HepG2 (cell line): ENCODE results near the gene TLR6. TPM values are rescaled to one million over a fixed set of nuclear protein-coding genes. Genes with fewer than 3 reads are reported as not detected.
A peak's percentile ranks its signal among the peaks of the same experiment; 100 is the strongest.

Source experiments
- ATF7 ChIP-seq, 2 experiments: fragments of 450-650 bp in 1 of 2; sonication (generic) in 1 of 2; formaldehyde crosslinking in 1 of 2; IDR thresholded peaks; 2 replicates each; pipeline versions ENCODE4 v1.4.0 to v1.6.1; 2016 to 2020; ENCODE audit warnings: antibody characterized with exemption in 1 of 2, mild to moderate bottlenecking in 1 of 2, missing genetic modification reagents in 1 of 2
- ATM ChIP-seq: fragments of 450-650 bp; IDR thresholded peaks from 2 replicates; pipeline ENCODE4 v1.7.1; 2017; ENCODE audit warnings: mild to moderate bottlenecking, borderline replicate concordance
- HDAC2 ChIP-seq: sonication (generic); formaldehyde crosslinking; IDR thresholded peaks from 2 replicates; pipeline ENCODE4 v1.4.0; 2020; ENCODE audit warnings: missing genetic modification reagents
- HOMEZ ChIP-seq: IDR thresholded peaks from 2 replicates; pipeline ENCODE4 v1.6.1; 2016; ENCODE audit warnings: low read depth
- MLX ChIP-seq: IDR thresholded peaks from 2 replicates; pipeline ENCODE4 v1.6.1; 2016
- NFRKB ChIP-seq: fragments of 450-650 bp; IDR thresholded peaks from 2 replicates; pipeline ENCODE4 v1.6.1; 2017
- POGK ChIP-seq: sonication (generic); formaldehyde crosslinking; conservative IDR thresholded peaks from 2 replicates; pipeline ENCODE4 v1.8.0; 2022; ENCODE audit warnings: mild to moderate bottlenecking, moderate library complexity, missing genetic modification reagents
- POGZ ChIP-seq: sonication (generic); formaldehyde crosslinking; IDR thresholded peaks from 2 replicates; pipeline ENCODE4 v1.4.0; 2020; ENCODE audit warnings: mild to moderate bottlenecking, missing genetic modification reagents
- POLR2G ChIP-seq: fragments of 200-400 bp; formaldehyde crosslinking; IDR thresholded peaks from 2 replicates; pipeline ENCODE4 v1.6.1; 2018; ENCODE audit warnings: mild to moderate bottlenecking, low read depth, low read length, moderate library complexity
- SIX1 ChIP-seq: sonication (generic); formaldehyde crosslinking; IDR thresholded peaks from 2 replicates; pipeline ENCODE4 v1.4.0; 2020; ENCODE audit warnings: missing genetic modification reagents, borderline replicate concordance
- SOX5 ChIP-seq: IDR thresholded peaks from 2 replicates; pipeline ENCODE4 v1.6.1; 2016; ENCODE audit warnings: borderline replicate concordance
- SOX6 ChIP-seq, 2 experiments: fragments of 450-650 bp in 1 of 2; sonication (generic) in 1 of 2; formaldehyde crosslinking in 1 of 2; IDR thresholded peaks; 2 replicates each; pipeline versions ENCODE4 v1.4.0 to v1.6.1; 2017 to 2020; ENCODE audit warnings: antibody characterized with exemption in 1 of 2, mild to moderate bottlenecking in 1 of 2, missing genetic modification reagents in 1 of 2
- TARDBP ChIP-seq: sonication (generic); formaldehyde crosslinking; IDR thresholded peaks from 2 replicates; pipeline ENCODE4 v1.8.0; 2022; ENCODE audit warnings: mild to moderate bottlenecking, missing genetic modification reagents
- ZNF296 ChIP-seq: sonication (generic); formaldehyde crosslinking; conservative IDR thresholded peaks from 2 replicates; pipeline ENCODE4 v1.5.0; 2020; ENCODE audit warnings: mild to moderate bottlenecking, missing genetic modification reagents
- ZNF3 ChIP-seq: IDR thresholded peaks from 2 replicates; pipeline ENCODE4 v1.7.0; 2017; ENCODE audit warnings: inconsistent platforms
- ZNF33B ChIP-seq: sonication (generic); formaldehyde crosslinking; IDR thresholded peaks from 2 replicates; pipeline ENCODE4 v1.5.1; 2020; ENCODE audit warnings: mild to moderate bottlenecking, missing genetic modification reagents
- ZNF512B ChIP-seq: sonication (generic); formaldehyde crosslinking; IDR thresholded peaks from 2 replicates; pipeline ENCODE4 v1.5.1; 2020; ENCODE audit warnings: missing genetic modification reagents, mild to moderate bottlenecking, borderline replicate concordance
- ZNF674 ChIP-seq: sonication (generic); formaldehyde crosslinking; IDR thresholded peaks from 2 replicates; pipeline ENCODE4 v1.5.0; 2020; ENCODE audit warnings: low read depth, mild to moderate bottlenecking, missing genetic modification reagents
- ZNF768 ChIP-seq: sonication (generic); formaldehyde crosslinking; IDR thresholded peaks from 2 replicates; pipeline ENCODE4 v1.4.0; 2020; ENCODE audit warnings: missing genetic modification reagents
- ZSCAN9 ChIP-seq: IDR thresholded peaks from 2 replicates; pipeline ENCODE4 v1.6.1; 2016; ENCODE audit warnings: borderline replicate concordance
- polyA plus RNA-seq, 8 experiments: library from polyadenylated mRNA; depleted of rRNA in 3 of 8; stranded (reverse) in 7 of 8; unstranded in 1 of 8; fragments of >200 nt; fragmentation: Illumina TruSeq in 4 of 8; extraction: Trizol in 4 of 8; gene quantifications; 2 replicates each; pipeline versions ENCODE4 v1.2.1 to v1.2.3, GENCODE V29; 2011 to 2016; ENCODE audit warnings: low read depth in 4 of 8, missing spikeins in 1 of 8, mixed read lengths in 1 of 8; ENCODE audit not compliant: insufficient read depth in 1 of 8
- total RNA-seq, 5 experiments: library from RNA; depleted of rRNA; stranded (reverse); fragments of >200 nt; fragmentation: Illumina TruSeq; extraction: Trizol; gene quantifications; 2 replicates each; pipeline ENCODE4 v1.2.3, GENCODE V29; 2016; ENCODE audit warnings: low read depth in 1 of 5
- TF ChIP-seq, protein P1 (sequence below): IDR thresholded peaks from 2 replicates; pipeline ENCODE4 v1.6.1; 2018; ENCODE audit warnings: missing genetic modification reagents, mild to moderate bottlenecking, missing compliant biosample characterization
- TF ChIP-seq, protein P2 (sequence below): sonication (generic); formaldehyde crosslinking; conservative IDR thresholded peaks from 2 replicates; pipeline ENCODE4 v1.4.0; 2020; ENCODE audit warnings: missing genetic modification reagents

TLR6 gene
- total and polyA plus RNA-seq, 2 of the 13 experiments (the other 11 are each of a cell fraction or from before 2014, with no cell fraction given) = 0.33 to 0.71 TPM

GRCh38 chr4:38872620-38873019 is 16.0 kb upstream of the TLR6 start (continued):
- TF ChIP-seq, protein P1, sequence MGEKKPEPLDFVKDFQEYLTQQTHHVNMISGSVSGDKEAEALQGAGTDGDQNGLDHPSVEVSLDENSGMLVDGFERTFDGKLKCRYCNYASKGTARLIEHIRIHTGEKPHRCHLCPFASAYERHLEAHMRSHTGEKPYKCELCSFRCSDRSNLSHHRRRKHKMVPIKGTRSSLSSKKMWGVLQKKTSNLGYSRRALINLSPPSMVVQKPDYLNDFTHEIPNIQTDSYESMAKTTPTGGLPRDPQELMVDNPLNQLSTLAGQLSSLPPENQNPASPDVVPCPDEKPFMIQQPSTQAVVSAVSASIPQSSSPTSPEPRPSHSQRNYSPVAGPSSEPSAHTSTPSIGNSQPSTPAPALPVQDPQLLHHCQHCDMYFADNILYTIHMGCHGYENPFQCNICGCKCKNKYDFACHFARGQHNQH = peak; percentile 100
- TF ChIP-seq MLX (CRISPR knock-in tag) = no peak
- TF ChIP-seq, protein P2, sequence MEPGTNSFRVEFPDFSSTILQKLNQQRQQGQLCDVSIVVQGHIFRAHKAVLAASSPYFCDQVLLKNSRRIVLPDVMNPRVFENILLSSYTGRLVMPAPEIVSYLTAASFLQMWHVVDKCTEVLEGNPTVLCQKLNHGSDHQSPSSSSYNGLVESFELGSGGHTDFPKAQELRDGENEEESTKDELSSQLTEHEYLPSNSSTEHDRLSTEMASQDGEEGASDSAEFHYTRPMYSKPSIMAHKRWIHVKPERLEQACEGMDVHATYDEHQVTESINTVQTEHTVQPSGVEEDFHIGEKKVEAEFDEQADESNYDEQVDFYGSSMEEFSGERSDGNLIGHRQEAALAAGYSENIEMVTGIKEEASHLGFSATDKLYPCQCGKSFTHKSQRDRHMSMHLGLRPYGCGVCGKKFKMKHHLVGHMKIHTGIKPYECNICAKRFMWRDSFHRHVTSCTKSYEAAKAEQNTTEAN (CRISPR knock-in tag) = no peak
- TF ChIP-seq SOX5 (CRISPR knock-in tag) = peak; percentile 89
- TF ChIP-seq SOX6 (IDR thresholded peaks at IDR 0.05) = no peak
- TF ChIP-seq SOX6 (CRISPR knock-in tag; IDR thresholded peaks at IDR 0.05) = peak; percentile 93
- 0 out of 2 replicates have a peak, but pooled peaks have one; percentile 29 for TF ChIP-seq HDAC2 (CRISPR knock-in tag)
- peak; percentile 92 for TF ChIP-seq HOMEZ (CRISPR knock-in tag)
- TF ChIP-seq POGK = 0 out of 2 replicates have a peak, but pooled peaks have one; percentile 30
- TF ChIP-seq POLR2G = peak; percentile 51; the same call in 1 of the 2 replicates
- TF ChIP-seq ZNF512B = no peak
- TF ChIP-seq ATF7 (IDR thresholded peaks at IDR 0.05) = peak; percentile 3; the same call in 1 of the 2 replicates
- no peak for TF ChIP-seq ATF7 (CRISPR knock-in tag; IDR thresholded peaks at IDR 0.05)
- no peak for TF ChIP-seq ZNF768 (CRISPR knock-in tag)
- TF ChIP-seq POGZ (CRISPR knock-in tag) = peak; percentile 87
- TF ChIP-seq TARDBP (CRISPR knock-in tag) = no peak; the same call in 1 of the 2 replicates
- TF ChIP-seq ZSCAN9 (CRISPR knock-in tag) = peak; percentile 78
- no peak for TF ChIP-seq SIX1 (CRISPR knock-in tag)
- TF ChIP-seq ZNF674 (CRISPR knock-in tag) = no peak
- TF ChIP-seq ZNF33B (CRISPR knock-in tag) = no peak
- TF ChIP-seq NFRKB = no peak
- no peak for TF ChIP-seq ZNF296 (CRISPR knock-in tag)
- TF ChIP-seq ZNF3 (CRISPR knock-in tag) = no peak
- no peak for TF ChIP-seq ATM
